Right hindlimb (tissue), 1 donor: ENCODE results near the gene TNIK.

Experiments used
- DNase-seq: peaks from one replicate; pipeline ENCODE4 v3.0.0-alpha.2; 2018

TNIK gene

GRCh38 chr3:171459942-171460724 lies at the start of gene TNIK:
Gene TNIK (minus strand): TSS chr3:171460405. CDS start chr3:171460063, 342 bp downstream.
- peak; percentile 95 for DNase-seq

GRCh38 chr3:171508676-171509075 lies 48.5 kb upstream of the TNIK start:
- peak; percentile 41 for DNase-seq

- no peak for DNase-seq
These were observed 48.0 kb upstream of the TNIK start for GRCh38 chr3:171508206-171508605.

DNA sequence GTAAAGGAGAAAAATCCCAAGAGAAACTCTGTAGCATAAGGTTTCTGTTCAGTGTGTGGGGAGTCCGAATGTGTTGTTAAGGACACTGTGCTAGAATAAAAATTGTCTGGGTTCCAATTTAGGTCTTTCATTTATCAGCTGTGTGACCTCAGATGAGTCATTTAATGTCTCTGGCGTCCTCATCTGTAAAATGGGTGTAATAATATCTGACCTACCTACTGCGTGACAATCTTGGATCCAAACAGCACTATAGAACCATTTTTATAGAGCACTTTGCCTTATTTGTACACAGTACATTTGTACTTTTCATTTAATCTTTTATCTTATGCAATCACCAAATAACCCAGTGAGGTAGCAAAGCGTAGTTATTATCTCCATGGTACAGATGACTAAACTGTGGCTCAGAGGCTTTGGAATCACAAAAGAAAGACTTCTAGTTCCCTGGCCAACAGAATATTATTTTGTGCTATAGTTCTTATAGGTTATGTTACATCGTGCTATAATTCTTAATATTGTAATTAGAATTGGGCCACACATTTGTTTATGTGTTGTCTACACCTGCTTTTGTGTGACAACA lies 46.6 kb upstream of the TNIK start:
- no peak for DNase-seq

GRCh38 chr3:171505822-171506333 lies 45.7 kb upstream of the TNIK start:
- DNase-seq = no peak

DNA sequence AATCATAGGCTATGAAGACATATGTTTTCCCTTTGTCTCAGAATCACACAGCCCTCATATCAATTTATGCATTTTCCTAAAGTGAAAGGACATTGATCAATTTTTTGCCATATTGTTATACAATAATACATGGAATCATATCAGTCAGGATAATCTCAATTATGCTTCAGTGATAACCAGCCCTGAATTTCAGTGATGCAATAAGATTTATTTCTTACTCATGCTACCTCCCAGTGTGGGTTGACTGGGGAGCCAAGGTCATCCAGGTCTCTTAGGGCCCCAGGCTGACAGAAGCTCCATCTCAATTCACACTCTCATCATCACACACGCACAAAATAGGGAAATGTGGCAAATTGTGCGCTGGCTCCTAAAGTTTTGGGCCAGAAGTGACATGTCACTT lies 44.2 kb upstream of the TNIK start:
- no peak for DNase-seq

GRCh38 chr3:171503817-171504216 lies 43.6 kb upstream of the TNIK start:
- DNase-seq = no peak

DNA sequence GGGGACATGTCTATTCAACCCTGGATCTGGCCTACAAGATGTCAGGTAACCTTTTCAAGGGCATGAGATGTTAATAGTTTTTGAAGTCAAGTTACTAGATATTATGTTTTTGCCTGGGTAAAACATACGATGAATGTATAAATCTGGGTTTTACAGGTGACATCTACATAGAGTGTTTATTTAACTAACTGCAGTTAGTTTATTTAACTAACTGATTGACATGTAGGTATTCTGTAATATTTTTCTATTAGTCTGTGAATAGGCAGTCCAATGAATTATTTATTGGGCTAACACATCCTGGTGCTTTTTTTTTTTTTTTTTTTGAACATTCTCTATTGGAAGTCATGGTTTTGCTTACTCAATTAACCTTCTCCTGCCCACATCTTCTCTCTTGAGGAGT lies 38.7 kb upstream of the TNIK start:
- DNase-seq = no peak

- no peak for DNase-seq
These were observed 37.3 kb upstream of the TNIK start for GRCh38 chr3:171497468-171497867.

DNA sequence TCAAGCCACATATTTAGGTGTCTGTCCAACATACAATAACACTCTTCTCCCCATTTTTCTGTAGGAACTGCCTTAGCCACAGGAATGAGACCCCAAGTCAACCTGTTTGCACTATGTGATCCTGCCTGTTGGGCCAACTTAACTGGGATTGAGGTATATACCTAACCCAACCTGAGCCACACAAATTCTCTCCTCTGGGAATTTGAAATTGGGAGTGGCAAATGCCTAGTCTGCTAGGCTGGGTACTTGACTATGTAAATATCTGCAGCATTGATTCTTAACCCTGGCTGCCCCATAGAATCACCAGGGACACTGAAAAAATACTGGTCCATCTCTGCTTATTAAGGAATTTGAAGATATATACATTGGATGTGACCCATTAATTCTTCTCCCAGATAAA lies 35.2 kb upstream of the TNIK start:
- no peak for DNase-seq

GRCh38 chr3:171494457-171495109 lies 34.4 kb upstream of the TNIK start:
- no peak for DNase-seq

- no peak for DNase-seq
These were observed 31.2 kb upstream of the TNIK start for GRCh38 chr3:171491361-171491760.

DNA sequence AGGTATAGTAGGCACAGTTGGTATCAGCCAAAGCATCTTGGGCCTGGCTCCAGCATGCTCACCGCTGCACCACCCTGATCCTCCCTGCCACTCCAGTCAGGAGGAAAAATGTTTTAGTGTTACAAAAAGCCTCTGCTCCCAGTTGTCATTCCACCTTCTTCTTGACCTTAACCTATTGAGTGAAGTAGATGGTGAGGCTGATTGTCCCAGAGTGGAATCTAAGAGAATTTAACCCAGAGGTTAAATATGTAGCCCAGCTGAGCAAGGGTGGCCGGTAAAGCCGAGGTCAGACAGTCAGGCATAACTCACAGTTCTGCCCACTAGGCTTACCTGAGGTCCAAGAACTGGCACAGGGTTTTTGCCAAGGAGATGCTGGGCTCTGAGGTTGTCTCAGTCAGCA lies 30.7 kb upstream of the TNIK start:
- no peak for DNase-seq

DNA sequence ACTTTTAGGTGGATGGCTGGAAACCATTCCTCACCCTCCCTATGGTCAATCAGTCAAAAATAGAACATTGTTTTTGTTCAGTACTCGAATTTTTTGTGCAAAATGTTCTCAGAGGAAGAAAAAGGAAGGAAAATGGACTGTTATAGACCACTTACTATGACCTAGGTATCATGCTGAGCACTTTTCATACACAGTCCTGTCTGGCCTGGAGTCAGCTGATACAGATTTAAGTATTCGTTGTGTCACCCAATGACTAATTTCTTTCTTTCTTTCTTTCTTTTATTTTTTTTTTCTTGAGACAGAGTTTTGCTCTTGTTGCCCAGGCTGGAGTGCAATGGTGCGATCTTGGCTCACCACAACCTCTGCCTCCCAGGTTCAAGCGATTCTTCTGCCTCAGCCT lies 29.1 kb upstream of the TNIK start:
- no peak for DNase-seq

DNA sequence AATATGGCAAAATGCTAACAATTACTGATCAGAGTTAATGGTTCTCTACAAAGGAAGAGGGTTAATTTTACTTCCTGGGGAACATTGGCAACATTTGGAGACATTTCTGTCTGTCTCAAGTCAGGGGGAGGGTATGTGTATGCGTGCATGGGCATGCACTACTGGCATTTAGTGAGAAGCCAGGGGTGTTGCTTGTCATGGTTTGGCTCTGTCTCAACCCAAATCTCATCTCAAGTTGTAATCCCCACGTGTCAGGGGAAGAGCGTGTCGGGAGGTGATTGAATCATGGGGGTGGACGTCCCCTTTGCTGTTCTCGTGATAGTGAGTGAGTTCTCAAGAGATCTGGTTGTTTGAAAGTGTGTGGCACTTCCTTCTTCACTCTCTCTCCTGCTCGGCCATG lies 28.3 kb upstream of the TNIK start:
- DNase-seq = no peak

DNA sequence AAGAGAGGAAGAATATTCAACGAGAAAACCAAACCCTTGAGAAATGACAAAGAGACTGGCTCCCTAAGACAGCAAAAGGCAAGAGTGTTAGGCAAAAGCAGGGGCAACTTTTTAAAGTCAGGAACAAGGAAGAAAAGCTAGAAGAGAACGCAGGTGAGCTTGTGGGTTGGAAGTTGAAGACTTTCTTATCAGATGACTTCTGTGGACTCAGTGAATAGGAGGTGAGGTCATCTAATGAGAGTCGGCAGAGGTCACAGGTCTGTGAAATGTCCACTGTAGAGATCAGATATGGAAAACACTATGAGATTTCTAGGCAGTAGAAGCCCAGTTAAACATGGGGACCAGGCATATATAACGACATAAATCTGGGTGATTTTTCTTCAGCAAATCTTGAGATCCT lies 27.2 kb upstream of the TNIK start:
- no peak for DNase-seq

- DNase-seq = no peak
These were observed 25.1 kb upstream of the TNIK start for GRCh38 chr3:171485338-171485737.

- no peak for DNase-seq
These were observed 20.8 kb upstream of the TNIK start for GRCh38 chr3:171481011-171481410.

DNA sequence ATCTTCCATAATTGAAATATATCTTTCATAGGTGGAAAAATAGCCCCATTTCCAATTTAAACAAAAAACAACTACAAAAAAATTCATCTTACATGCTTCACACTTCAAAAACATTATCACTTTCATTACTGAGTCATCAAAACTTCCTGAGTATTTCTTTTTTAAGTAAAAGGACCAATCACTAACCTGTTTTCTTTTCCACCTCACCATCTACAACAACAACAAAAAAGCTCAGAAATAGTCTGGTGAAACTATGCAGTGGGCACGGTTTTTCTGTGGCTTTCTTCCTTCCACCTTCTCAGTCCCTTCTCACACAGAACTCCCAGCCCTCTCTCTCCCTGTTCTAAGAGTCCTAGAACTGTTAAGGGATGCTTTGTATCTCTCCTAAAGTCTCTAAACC lies 20.3 kb upstream of the TNIK start:
- no peak for DNase-seq

- no peak for DNase-seq
These were observed 16.4 kb upstream of the TNIK start for GRCh38 chr3:171476532-171477102.

- DNase-seq = no peak
These were observed 12.3 kb upstream of the TNIK start for GRCh38 chr3:171472552-171472951.

- no peak for DNase-seq
These were observed 10.6 kb upstream of the TNIK start for GRCh38 chr3:171470714-171471227.

DNA sequence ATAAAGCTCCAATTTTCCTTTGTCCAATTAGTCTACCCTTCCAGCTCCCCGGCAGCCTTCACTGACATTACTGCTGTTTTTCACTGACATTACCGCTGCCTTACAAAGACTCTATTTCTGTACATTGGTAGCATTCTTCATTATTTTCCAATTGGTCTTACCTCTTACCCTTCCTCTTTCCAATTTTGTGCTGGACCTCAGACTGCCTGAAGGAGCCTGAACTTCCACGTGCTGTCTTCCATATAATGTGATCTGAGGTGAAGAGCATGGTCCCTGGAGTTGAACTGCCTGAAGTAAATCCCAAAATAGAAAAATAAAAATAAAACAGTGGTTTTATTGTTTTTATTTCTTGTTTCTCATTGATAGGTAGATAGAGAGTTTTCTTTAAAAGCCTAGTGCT lies 9.2 kb upstream of the TNIK start:
- DNase-seq = no peak
